GM23248 (cell line): ENCODE measurements around the gene PLCB2.

Experiments
- EZH2 ChIP-seq: fragments of 200-600 bp; sonication (generic); IDR thresholded peaks from 2 replicates; pipeline ENCODE4 v1.6.1; 2018; ENCODE audit warnings: antibody characterized with exemption, mild to moderate bottlenecking; ENCODE audit not compliant: insufficient read depth, poor library complexity, severe bottlenecking
- EZH2phosphoT487 ChIP-seq: fragments of 200-600 bp; sonication (generic); IDR thresholded peaks from 2 replicates; pipeline ENCODE4 v1.6.1; 2018; ENCODE audit warnings: antibody characterized with exemption, moderate library complexity, mild to moderate bottlenecking, low read depth; ENCODE audit not compliant: insufficient read depth

- TF ChIP-seq EZH2: no peak
- no peak for TF ChIP-seq EZH2phosphoT487
These were observed 64.5 kb downstream of the PLCB2 start for GRCh38 chr15:40243126-40243810.
